Trophoblast cell (in vitro differentiated cells and primary cell): ENCODE results near the gene SLC22A23.

Experiments used
- DNase-seq, 2 donors: peaks; one replicate each; pipeline ENCODE4 v3.0.0-alpha.2; 2016
- H2AFZ ChIP-seq: 2 replicates; pipeline ENCODE4 v1.6.1; 2013; ENCODE audit warnings: low read length, moderate library complexity, mild to moderate bottlenecking; ENCODE audit not compliant: insufficient read depth, poor library complexity
- H2AK5ac ChIP-seq: 2 replicates; pipeline ENCODE4 v1.6.1; 2013; ENCODE audit warnings: mild to moderate bottlenecking, low read length
- H2BK120ac ChIP-seq: 2 replicates; pipeline ENCODE4 v1.6.1; 2013; ENCODE audit warnings: low read length, mild to moderate bottlenecking, moderate library complexity; ENCODE audit not compliant: insufficient read depth, poor library complexity
- H2BK12ac ChIP-seq: 2 replicates; pipeline ENCODE4 v1.6.1; 2013; ENCODE audit warnings: mild to moderate bottlenecking, low read length, moderate library complexity
- H2BK5ac ChIP-seq: 2 replicates; pipeline ENCODE4 v1.6.1; 2013; ENCODE audit warnings: low read length, low read depth, moderate library complexity, mild to moderate bottlenecking; ENCODE audit not compliant: poor library complexity
- H3K14ac ChIP-seq: 2 replicates; pipeline ENCODE4 v1.6.1; 2013; ENCODE audit warnings: mild to moderate bottlenecking, low read length
- H3K18ac ChIP-seq: 2 replicates; pipeline ENCODE4 v1.6.1; 2013; ENCODE audit warnings: mild to moderate bottlenecking, low read length
- H3K23ac ChIP-seq: 2 replicates; pipeline ENCODE4 v1.6.1; 2013; ENCODE audit warnings: low read length
- H3K27ac ChIP-seq: 2 replicates; pipeline ENCODE4 v1.5.1; 2013; ENCODE audit warnings: low read depth, mild to moderate bottlenecking, inconsistent platforms, low read length, moderate library complexity
- H3K27me3 ChIP-seq: 2 replicates; pipeline ENCODE4 v1.6.1; 2013; ENCODE audit warnings: inconsistent platforms, mild to moderate bottlenecking, low read length, moderate library complexity; ENCODE audit not compliant: insufficient read depth
- H3K36me3 ChIP-seq, 2 experiments: 1 replicate in 1 of 2; 2 replicates in 1 of 2; pipeline ENCODE4 v1.6.1; 2013; ENCODE audit warnings: low read length in 2 of 2, mild to moderate bottlenecking in 2 of 2, moderate library complexity in 1 of 2; ENCODE audit not compliant: insufficient read depth in 2 of 2, control insufficient read depth in 1 of 2
- H3K4ac ChIP-seq: 2 replicates; pipeline ENCODE4 v1.6.1; 2013; ENCODE audit warnings: low read depth, mild to moderate bottlenecking, low read length, moderate library complexity
- H3K4me1 ChIP-seq, 2 experiments: 1 replicate in 1 of 2; 2 replicates in 1 of 2; pipeline ENCODE4 v1.6.1; 2013; ENCODE audit warnings: low read length in 2 of 2, mild to moderate bottlenecking in 2 of 2, moderate library complexity in 1 of 2; ENCODE audit not compliant: insufficient read depth in 2 of 2, control insufficient read depth in 1 of 2
- H3K4me2 ChIP-seq: 2 replicates; pipeline ENCODE4 v1.6.1; 2013; ENCODE audit warnings: inconsistent platforms, mild to moderate bottlenecking, low read length, moderate library complexity
- H3K4me3 ChIP-seq: 2 replicates; pipeline ENCODE4 v1.5.1; 2013; ENCODE audit warnings: mild to moderate bottlenecking, low read depth, low read length, inconsistent platforms
- H3K79me1 ChIP-seq: one replicate; pipeline ENCODE4 v1.6.1; 2013; ENCODE audit warnings: low read length
- H3K79me2 ChIP-seq: 2 replicates; pipeline ENCODE4 v1.6.1; 2013; ENCODE audit warnings: low read length, mild to moderate bottlenecking; ENCODE audit not compliant: control insufficient read depth, insufficient read depth, poor library complexity
- H3K9ac ChIP-seq: 2 replicates; pipeline ENCODE4 v1.6.1; 2013; ENCODE audit warnings: mild to moderate bottlenecking, low read length
- H3K9me3 ChIP-seq: 2 replicates; pipeline ENCODE4 v1.6.1; 2013; ENCODE audit warnings: low read depth, mild to moderate bottlenecking, control low read depth, inconsistent platforms, low read length; ENCODE audit not compliant: insufficient read depth
- H4K12ac ChIP-seq: 2 replicates; pipeline ENCODE4 v1.6.1; 2013; ENCODE audit warnings: low read depth, mild to moderate bottlenecking, low read length, moderate library complexity
- H4K8ac ChIP-seq: 2 replicates; pipeline ENCODE4 v1.6.1; 2013; ENCODE audit warnings: low read depth, mild to moderate bottlenecking, low read length, moderate library complexity
- H4K91ac ChIP-seq: one replicate; pipeline ENCODE4 v1.6.1; 2013; ENCODE audit warnings: low read depth, mild to moderate bottlenecking, low read length, moderate library complexity
- WGBS: extraction: QIAGEN DNeasy Blood & Tissue Kit; methylation state at CpG from one replicate; pipeline ENCODE4 v1.1.7; 2013; ENCODE audit warnings: missing lambda C conversion rate; ENCODE audit not compliant: insufficient read length, insufficient coverage; ENCODE audit errors: extremely low coverage; 5-methylcytosine and 5-hydroxymethylcytosine counted together

The SLC22A23 gene

GRCh38 chr6:3451498-3451897 lies 5.4 kb downstream of the SLC22A23 start:
- no peak overlapping the region for H3K27ac ChIP-seq
- no peak overlapping the region for H2BK5ac ChIP-seq
- H3K4me1 ChIP-seq, result peaks cover 2 to 8% of the 10 kb centered on the region in 2 experiments
- H2AFZ ChIP-seq, result no peak overlapping the region
- H3K4me3 ChIP-seq, result no peak overlapping the region
- no peak overlapping the region for H3K4me2 ChIP-seq
- no peaks in the 10 kb centered on the region for H3K36me3 ChIP-seq
- no peak overlapping the region for H3K23ac ChIP-seq
- peaks cover 14% of the 10 kb centered on the region for H3K79me2 ChIP-seq
- no peak overlapping the region for H3K18ac ChIP-seq
- H3K79me1 ChIP-seq, result peaks cover 8% of the 10 kb centered on the region
- no peak overlapping the region for H2AK5ac ChIP-seq
- no peak overlapping the region for H4K8ac ChIP-seq
- no peak overlapping the region for H3K14ac ChIP-seq
- no peak for DNase-seq
- no peaks in the 10 kb centered on the region for H3K27me3 ChIP-seq
- no peak overlapping the region for H4K91ac ChIP-seq
- no peak overlapping the region for H2BK120ac ChIP-seq
- H4K12ac ChIP-seq, result no peak overlapping the region
- H3K9me3 ChIP-seq, result no peaks in the 10 kb centered on the region
- no peak overlapping the region for H3K9ac ChIP-seq
- WGBS, result no CpG with 5 or more reads among the region's 6 CpGs
- H3K4ac ChIP-seq, result no peak overlapping the region
- no peak overlapping the region for H2BK12ac ChIP-seq

- H3K4me3 ChIP-seq, result no peak overlapping the region
- H3K14ac ChIP-seq, result no peak overlapping the region
- no CpG with 5 or more reads among the region's 5 CpGs for WGBS
- no peak overlapping the region for H4K8ac ChIP-seq
- no peak overlapping the region for H3K9ac ChIP-seq
- H2BK120ac ChIP-seq, result no peak overlapping the region
- H3K27ac ChIP-seq, result no peak overlapping the region
- no peak overlapping the region for H2AFZ ChIP-seq
- no peak overlapping the region for H2BK12ac ChIP-seq
- no peaks in the 10 kb centered on the region for H3K36me3 ChIP-seq
- H3K27me3 ChIP-seq, result no peaks in the 10 kb centered on the region
- H3K18ac ChIP-seq, result no peak overlapping the region
- no peak overlapping the region for H3K4me2 ChIP-seq
- peaks cover 15% of the 10 kb centered on the region for H3K79me2 ChIP-seq
- H3K4ac ChIP-seq, result no peak overlapping the region
- H3K23ac ChIP-seq, result no peak overlapping the region
- no peaks in the 10 kb centered on the region for H3K9me3 ChIP-seq
- no peak overlapping the region for H4K91ac ChIP-seq
- peaks cover 5% of the 10 kb centered on the region for H3K79me1 ChIP-seq
- peaks cover 2 to 8% of the 10 kb centered on the region in 2 experiments for H3K4me1 ChIP-seq
- no peak for DNase-seq
- no peak overlapping the region for H2BK5ac ChIP-seq
- H2AK5ac ChIP-seq, result no peak overlapping the region
- H4K12ac ChIP-seq, result no peak overlapping the region
Measured at GRCh38 chr6:3450888-3451287, 6.0 kb downstream of the SLC22A23 start.

GRCh38 chr6:3449750-3450305 lies 7.0 kb downstream of the SLC22A23 start:
- H2AK5ac ChIP-seq, result no peak overlapping the region
- H3K79me2 ChIP-seq, result peaks cover 10% of the 10 kb centered on the region
- no peak for DNase-seq
- H3K4me1 ChIP-seq, result peaks cover 4 to 9% of the 10 kb centered on the region in 2 experiments
- no peak overlapping the region for H3K23ac ChIP-seq
- no peak overlapping the region for H2BK5ac ChIP-seq
- no peak overlapping the region for H3K18ac ChIP-seq
- H3K9ac ChIP-seq, result no peak overlapping the region
- no peak overlapping the region for H3K4ac ChIP-seq
- H3K14ac ChIP-seq, result no peak overlapping the region
- no peaks in the 10 kb centered on the region for H3K9me3 ChIP-seq
- no peak overlapping the region for H2AFZ ChIP-seq
- no peak overlapping the region for H4K8ac ChIP-seq
- no peak overlapping the region for H4K12ac ChIP-seq
- H2BK120ac ChIP-seq, result no peak overlapping the region
- H3K79me1 ChIP-seq, result peaks cover 1% of the 10 kb centered on the region
- H3K4me3 ChIP-seq, result no peak overlapping the region
- no peak overlapping the region for H4K91ac ChIP-seq
- H3K27ac ChIP-seq, result no peak overlapping the region
- no CpG with 5 or more reads among the region's 5 CpGs for WGBS
- H3K27me3 ChIP-seq, result no peaks in the 10 kb centered on the region
- no peak overlapping the region for H2BK12ac ChIP-seq
- no peak overlapping the region for H3K4me2 ChIP-seq
- no peaks in the 10 kb centered on the region for H3K36me3 ChIP-seq

GRCh38 chr6:3449321-3449720 lies 7.5 kb downstream of the SLC22A23 start:
- Histone ChIP-seq H4K8ac (no peak overlapping the region), H3K23ac (no peak overlapping the region), H3K4ac (no peak overlapping the region), H3K79me2 (peaks cover 13% of the 10 kb centered on the region), H3K4me1 (peaks cover 9 to 14% of the 10 kb centered on the region in 2 experiments), H2BK120ac (no peak overlapping the region), H3K18ac (no peak overlapping the region), H3K14ac (no peak overlapping the region), H3K36me3 (no peaks in the 10 kb centered on the region), H2BK5ac (no peak overlapping the region), H3K4me2 (no peak overlapping the region), H2AFZ (no peak overlapping the region), H3K9ac (no peak overlapping the region), H2AK5ac (no peak overlapping the region), H4K91ac (no peak overlapping the region), H3K27me3 (no peaks in the 10 kb centered on the region), H4K12ac (no peak overlapping the region), H3K4me3 (no peak overlapping the region), H3K27ac (no peak overlapping the region), H3K9me3 (no peaks in the 10 kb centered on the region), H2BK12ac (no peak overlapping the region), H3K79me1 (peaks cover 1% of the 10 kb centered on the region)
- DNase-seq, result no peak
- 100% methylated on average over 1 of the region's 2 CpGs for WGBS
